GM10266 (cell line): ENCODE results near the gene UBE2F.
A peak's percentile ranks its signal among the peaks of the same experiment; 100 is the strongest.

Experiments used
- DNase-seq: peaks from one replicate; pipeline ENCODE4 v3.0.0; 2012; ENCODE audit errors: extremely low spot score
- CTCF ChIP-seq: IDR thresholded peaks from 2 replicates; pipeline ENCODE4 v1.5.1; 2012; ENCODE audit warnings: mild to moderate bottlenecking, low read depth; ENCODE audit not compliant: control insufficient read depth, insufficient read depth; ENCODE audit errors: missing control alignments

UBE2F gene

GRCh38 chr2:237997521-237997920 lies 30.7 kb downstream of the UBE2F start:
- TF ChIP-seq CTCF, result no peak
- no peak for DNase-seq

- DNase-seq, result peak; percentile 47
Observed at GRCh38 chr2:237998530-237998929, 31.7 kb downstream of the UBE2F start.

GRCh38 chr2:238003234-238004031 lies 36.6 kb downstream of the UBE2F start:
- no peak for DNase-seq
- TF ChIP-seq CTCF, result no peak

More at GRCh38 chr2:237998530-237998929, 31.7 kb downstream of the UBE2F start:
- no peak for TF ChIP-seq CTCF

- no peak for TF ChIP-seq CTCF
- DNase-seq, result no peak
Observed at GRCh38 chr2:238004077-238004830, 37.4 kb downstream of the UBE2F start.

GRCh38 chr2:238005528-238005927 lies 38.7 kb downstream of the UBE2F start:
- DNase-seq, result no peak

GRCh38 chr2:238006510-238006909 lies 39.7 kb downstream of the UBE2F start:
- no peak for TF ChIP-seq CTCF
- no peak for DNase-seq

More at GRCh38 chr2:238005528-238005927, 38.7 kb downstream of the UBE2F start:
- TF ChIP-seq CTCF, result no peak

- no peak for TF ChIP-seq CTCF
- DNase-seq, result no peak
Observed at GRCh38 chr2:238007924-238008323, 41.1 kb downstream of the UBE2F start.
